A549 treated with AZD9567 at 1 μM for 4 hours (cell line): ENCODE data around the gene ZNF497. TPM values are rescaled to one million over a fixed set of nuclear protein-coding genes. Genes with fewer than 3 reads are reported as not detected.

Experiments
- total RNA-seq: library from RNA; stranded (reverse); fragments of 200-300 nt; extraction: Qiagen RNA extraction; gene quantifications from 5 replicates; pipeline ENCODE4 v1.2.3, GENCODE V29; 2022; ENCODE audit not compliant: insufficient read depth

Gene ZNF497
- total RNA-seq: 1.2 to 1.5 TPM (median 1.4 TPM) in 4 of 5 replicates, not detected in the other

GRCh38 chr19:58362272-58362994 lies at the start of gene ZNF497:
ZNF497 (minus strand) TSS chr19:58362751; CDS start chr19:58357635, 5,116 bp downstream.

GRCh38 chr19:58408152-58409009 lies 45.8 kb upstream of the ZNF497 start, which contains the start of gene ZNF584:
ZNF584 (plus strand) TSS chr19:58408649; CDS start chr19:58409148, 499 bp downstream.

GRCh38 chr19:58395220-58395978 lies 32.8 kb upstream of the ZNF497 start, which contains the start of gene RNF225:
RNF225 (plus strand) TSS chr19:58395656; CDS start chr19:58396090, 434 bp downstream.

GRCh38 chr19:58386576-58387337 lies 24.2 kb upstream of the ZNF497 start, which contains the start of gene RPS5:
RPS5 (plus strand) TSS chr19:58387269; CDS start chr19:58388138, 869 bp downstream.

GRCh38 chr19:58380662-58381459 lies 18.3 kb upstream of the ZNF497 start, which contains the start of gene ZNF837:
ZNF837 (minus strand) TSS chr19:58381030; CDS start chr19:58369332, 11,698 bp downstream.

GRCh38 chr19:58352760-58353671 lies 9.5 kb downstream of the ZNF497 start, which contains the start of gene A1BG:
A1BG (minus strand) TSS chr19:58353492; CDS start chr19:58353437, 55 bp downstream.

GRCh38 chr19:58326914-58327726 lies 35.4 kb downstream of the ZNF497 start, which contains the start of gene ZSCAN22:
ZSCAN22 (plus strand) TSS chr19:58326994; CDS start chr19:58334803, 7,809 bp downstream.

GRCh38 chr19:58305065-58305931 lies 57.3 kb downstream of the ZNF497 start, which contains the start of gene ERVK3-1:
ERVK3-1 (plus strand) TSS chr19:58305377; CDS start chr19:58312169, 6,792 bp downstream.

Other genes starting within 250 kb of the ZNF497 start
- gene ZNF329, start 212.0 kb downstream of the ZNF497 start, total RNA-seq: 2.5 to 3.1 TPM (median 2.9 TPM) in 5 replicates
- 13.4 to 14.8 TPM (median 13.9 TPM) in 5 replicates for gene ZNF274, start 179.7 kb downstream of the ZNF497 start, total RNA-seq
- gene ZNF544, start 133.8 kb downstream of the ZNF497 start, total RNA-seq: 9.5 to 21.0 TPM (median 18.5 TPM) in 5 replicates
- gene ZNF8, start 83.8 kb downstream of the ZNF497 start, total RNA-seq: 0.81 to 1.6 TPM (median 1.0 TPM) in 5 replicates
- 93.1 to 105 TPM (median 103 TPM) in 5 replicates for gene ERVK3-1, start 57.4 kb downstream of the ZNF497 start, total RNA-seq
- 2.4 to 3.1 TPM (median 2.6 TPM) in 5 replicates for gene ZSCAN22, start 35.8 kb downstream of the ZNF497 start, total RNA-seq
- gene A1BG, start 9.3 kb downstream of the ZNF497 start, total RNA-seq: 10.8 to 14.5 TPM (median 13.4 TPM) in 5 replicates
- 1.0 to 2.0 TPM (median 1.6 TPM) in 5 replicates for gene ZNF837, start 18.3 kb upstream of the ZNF497 start, total RNA-seq
- 2,020 to 2,699 TPM (median 2,590 TPM) in 5 replicates for gene RPS5, start 24.5 kb upstream of the ZNF497 start, total RNA-seq
- gene RNF225, start 32.9 kb upstream of the ZNF497 start, total RNA-seq: 0.10 to 0.24 TPM in 2 of 5 replicates, not detected in the others
- gene ZNF584, start 45.9 kb upstream of the ZNF497 start, total RNA-seq: 18.6 to 21.4 TPM (median 20.5 TPM) in 5 replicates
- 0.08 to 0.12 TPM (median 0.09 TPM) in 4 of 5 replicates, not detected in the other for gene ZNF132, start 77.4 kb upstream of the ZNF497 start, total RNA-seq
- 5.8 to 7.1 TPM (median 6.2 TPM) in 5 replicates for gene ZNF324B, start 88.9 kb upstream of the ZNF497 start, total RNA-seq
- gene ZNF324, start 104.3 kb upstream of the ZNF497 start, total RNA-seq: 5.8 to 12.1 TPM (median 10.4 TPM) in 5 replicates
- 7.8 to 13.1 TPM (median 12.7 TPM) in 5 replicates for gene ZNF446, start 113.6 kb upstream of the ZNF497 start, total RNA-seq
- gene SLC27A5, start 149.2 kb upstream of the ZNF497 start, total RNA-seq: 27.6 to 32.4 TPM (median 31.5 TPM) in 5 replicates
- gene ZBTB45, start 157.1 kb upstream of the ZNF497 start, total RNA-seq: 12.8 to 19.5 TPM (median 19.0 TPM) in 5 replicates
- 709 to 983 TPM (median 807 TPM) in 5 replicates for gene TRIM28, start 181.3 kb upstream of the ZNF497 start, total RNA-seq
- 170 to 217 TPM (median 191 TPM) in 5 replicates for gene CHMP2A, start 192.4 kb upstream of the ZNF497 start, total RNA-seq
- gene UBE2M, start 195.9 kb upstream of the ZNF497 start, total RNA-seq: 127 to 145 TPM (median 135 TPM) in 5 replicates
- gene MZF1, start 210.6 kb upstream of the ZNF497 start, total RNA-seq: 10.1 to 16.7 TPM (median 16.7 TPM) in 5 replicates